Motor neuron (in vitro differentiated cells): ENCODE results near the gene YTHDF1. TPM values are rescaled to one million over a fixed set of nuclear protein-coding genes. Genes with fewer than 3 reads are reported as not detected.

Experiments used
- ATAC-seq, 8 experiments: fragments of 200-7000 bp; cut with Tn5 transposase; replicated peaks in 6 of 8; 2 replicates each; pipeline ENCODE4 v1.8.0; 2021; ENCODE audit warnings: mild to moderate bottlenecking in 8 of 8, moderate library complexity in 8 of 8
- H3K27ac ChIP-seq, 2 donors: fragments of 250-450 bp; sonication (Bioruptor Pico); 2 replicates each; pipeline ENCODE4 v1.9.0; 2021; ENCODE audit warnings: antibody characterized with exemption in 2 of 2, mild to moderate bottlenecking in 2 of 2, moderate library complexity in 1 of 2
- H3K4me1 ChIP-seq, 2 donors: fragments of 250-450 bp; sonication (Bioruptor Pico); replicated peaks in 1 of 2; 2 replicates each; pipeline ENCODE4 v1.6.1; 2021; ENCODE audit warnings: antibody characterized with exemption in 2 of 2, mild to moderate bottlenecking in 2 of 2, moderate library complexity in 1 of 2
- H3K4me3 ChIP-seq, 5 donors: fragments of 250-450 bp; sonication (Bioruptor Pico); 2 replicates each; pipeline ENCODE4 v1.9.0; 2021; ENCODE audit warnings: antibody characterized with exemption in 5 of 5, mild to moderate bottlenecking in 5 of 5, moderate library complexity in 4 of 5
- WGBS, 10 experiments: fragments of 450-650 bp; shearing (Covaris generic); methylation state at CpG; one replicate each; pipeline ENCODE4 v1.0.0; 2022; 5-methylcytosine and 5-hydroxymethylcytosine counted together
- in situ Hi-C, 9 experiments: fragments of 400-800 bp; cut with MboI; loops; one replicate each; pipeline ENCODE4 v1.15.0; 2021; ENCODE audit warnings: low sequenced_read_pairs in 9 of 9, low pct_unique_long_range_greater_than_20kb in 2 of 9; ENCODE audit not compliant: unreplicated experiment in 9 of 9
- total RNA-seq, 8 experiments: library from RNA; unstranded; fragments of 300-600 nt; gene quantifications; 2 replicates each; pipeline versions ENCODE4 v1.2.3 to v1.2.4, GENCODE V29; 2022

Gene YTHDF1
- total RNA-seq, 8 experiments from 2014 or later = 22.9 to 38.5 (median 33.6) TPM

DNA sequence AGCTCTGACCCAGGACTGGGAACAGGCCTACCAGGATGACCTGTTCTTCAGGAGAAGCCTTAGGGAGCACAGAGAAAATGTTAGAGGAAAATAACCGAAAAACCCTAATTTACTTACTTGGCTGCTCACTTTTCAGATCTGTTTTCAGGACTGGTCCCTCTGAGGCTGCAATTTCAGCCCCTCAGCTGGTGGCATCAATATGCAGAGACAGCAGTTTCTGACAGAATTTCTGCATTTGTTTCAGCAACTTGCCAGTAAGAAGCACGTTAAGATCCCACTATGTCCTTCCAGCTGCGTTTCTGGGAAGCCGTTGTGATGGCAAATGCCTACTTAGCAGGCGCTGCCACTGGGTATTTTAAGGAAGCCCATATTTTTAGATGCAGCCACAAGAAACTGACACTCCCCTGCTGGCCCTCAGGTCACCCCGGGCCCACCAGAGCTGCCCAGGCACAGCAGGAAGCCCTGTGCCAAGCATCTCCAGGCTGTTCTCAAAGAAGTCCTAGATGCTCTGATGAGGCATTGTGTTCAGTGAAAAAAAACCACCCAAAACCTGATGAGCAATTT lies 7.5 kb downstream of the YTHDF1 start:
- no peaks in the 10 kb centered on the region for H3K4me1 ChIP-seq
- no peak overlapping the region for H3K4me3 ChIP-seq
- no peak for ATAC-seq
- WGBS, 10 experiments = 60 to 100% (median 94%) methylated on average over 1 to 6 of the region's 6 CpGs; no CpG with 5 or more reads in 3 of the 10 experiments
- in situ Hi-C loops = no loop called here
- no peak overlapping the region for H3K27ac ChIP-seq

DNA sequence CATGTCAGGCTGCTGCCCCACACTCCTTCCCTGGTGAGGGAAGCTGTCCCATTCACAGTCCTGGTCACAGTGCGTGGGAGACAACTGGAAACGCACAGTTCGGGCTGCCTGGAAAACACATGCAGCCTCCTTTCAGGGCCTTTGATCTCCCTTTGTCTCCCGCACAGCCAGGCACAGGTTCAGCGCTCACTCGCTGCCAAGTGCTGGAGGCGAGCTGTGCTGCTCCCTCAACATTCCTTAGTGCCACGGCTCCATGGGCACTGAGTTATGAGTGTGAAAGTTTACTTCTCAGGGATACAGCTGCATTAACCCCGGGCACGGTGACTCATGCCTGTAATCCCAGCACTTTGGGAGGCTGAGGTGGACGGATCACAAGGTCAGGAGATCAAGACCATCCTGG lies 9.1 kb downstream of the YTHDF1 start:
- in situ Hi-C loops = no loop called here
- 80 to 95% (median 80%) methylated on average over 1 to 4 of the region's 11 CpGs; no CpG with 5 or more reads in 3 of the 10 experiments for WGBS, 10 experiments
- Histone ChIP-seq H3K27ac (no peak overlapping the region), H3K4me3 (no peak overlapping the region), H3K4me1 (no peaks in the 10 kb centered on the region)
- ATAC-seq = peak in 5 of 8 experiments; percentile 11 to 71 (median 13)

- Histone ChIP-seq H3K4me1 (no peaks in the 10 kb centered on the region), H3K4me3 (no peak overlapping the region), H3K27ac (no peak overlapping the region)
- ATAC-seq = no peak
- in situ Hi-C loops = no loop called here
- 80 to 100% (median 89%) methylated on average over 1 to 5 of the region's 10 CpGs; no CpG with 5 or more reads in 4 of the 10 experiments for WGBS, 10 experiments
These were observed 10.0 kb downstream of the YTHDF1 start for GRCh38 chr20:63205896-63206295.

GRCh38 chr20:63204362-63204761 lies 11.6 kb downstream of the YTHDF1 start:
- WGBS, 10 experiments = 96 to 100% methylated on average over 3 to 4 of the region's 5 CpGs; no CpG with 5 or more reads in 8 of the 10 experiments
- in situ Hi-C loops = no loop called here
- no peak overlapping the region for H3K27ac ChIP-seq

DNA sequence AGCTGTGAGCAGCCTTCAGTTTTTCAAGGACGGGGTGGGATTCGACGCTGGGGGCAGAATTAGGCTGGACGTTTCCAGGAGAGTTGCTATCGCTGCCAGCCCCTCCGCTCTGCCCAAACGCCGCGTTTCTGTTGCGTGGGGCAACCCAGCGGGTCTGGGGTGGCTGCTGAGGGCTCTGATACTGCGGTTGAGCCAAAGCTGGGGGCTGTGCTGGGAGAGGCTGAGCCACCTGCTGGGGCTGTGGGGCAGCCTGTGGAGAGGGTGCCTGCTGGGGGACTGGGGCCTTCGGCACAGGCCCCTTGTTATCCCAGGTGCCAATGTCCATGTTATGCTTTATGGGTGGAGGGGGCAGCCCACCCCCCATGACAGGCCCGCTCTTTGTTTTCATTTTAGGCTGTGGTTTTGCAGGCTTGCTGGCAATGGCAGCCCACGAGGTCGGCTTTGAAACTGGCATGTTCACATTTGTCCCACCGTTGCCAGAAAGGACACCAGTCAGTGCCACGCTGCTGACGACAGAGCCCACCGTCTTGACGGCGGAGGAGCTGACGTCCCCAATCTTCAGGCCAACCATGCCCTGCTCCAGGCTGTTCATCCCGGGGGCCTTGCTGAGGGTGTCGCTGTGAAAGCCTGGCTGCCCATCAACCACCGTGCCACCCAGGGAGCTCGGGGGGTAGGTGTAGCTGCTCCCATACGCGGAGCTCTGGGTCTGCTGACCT lies 13.0 kb downstream of the YTHDF1 start:
- no peak overlapping the region for H3K4me3 ChIP-seq
- WGBS, 10 experiments = 97 to 100% (median 100%) methylated on average over 1 to 6 of the region's 29 CpGs; no CpG with 5 or more reads in 4 of the 10 experiments
- ATAC-seq = peak in 4 of 8 experiments; percentile 13 to 41 (median 25)

More at GRCh38 chr20:63204362-63204761, 11.6 kb downstream of the YTHDF1 start:
- Histone ChIP-seq H3K4me3 (no peak overlapping the region), H3K4me1 (no peaks in the 10 kb centered on the region)
- ATAC-seq = peak in 2 of 8 experiments; percentile 9 to 19

DNA sequence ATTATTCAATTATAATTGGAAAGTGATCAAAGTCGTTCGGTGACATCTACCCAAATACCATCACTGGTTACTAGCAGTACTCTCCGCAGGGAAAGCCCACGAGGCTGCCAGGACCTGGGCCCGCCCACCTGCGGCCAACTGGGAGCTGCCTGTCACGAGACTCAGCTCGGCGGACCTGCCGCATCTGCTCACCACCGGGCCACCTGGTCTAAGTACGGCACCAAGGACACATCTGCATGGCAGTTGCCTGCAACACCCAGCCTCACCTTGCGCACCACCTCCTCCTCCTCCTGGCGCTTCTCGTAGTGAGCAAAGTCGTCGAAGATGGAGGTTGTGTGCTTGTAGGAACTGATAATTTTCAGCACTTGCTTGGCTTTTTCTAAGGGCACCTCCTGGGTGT lies 13.9 kb downstream of the YTHDF1 start:
- WGBS, 10 experiments = 40 to 100% (median 89%) methylated on average over 1 to 4 of the region's 17 CpGs; no CpG with 5 or more reads in 5 of the 10 experiments
- in situ Hi-C loops = no loop called here
- Histone ChIP-seq H3K27ac (no peak overlapping the region), H3K4me1 (peaks cover 0 to 6% of the 10 kb centered on the region in 2 donors), H3K4me3 (no peak overlapping the region)
- ATAC-seq = no peak

More for the DNA sequence above, 13.0 kb downstream of the YTHDF1 start:
- peaks cover 0 to 5% of the 10 kb centered on the region in 2 donors for H3K4me1 ChIP-seq
- in situ Hi-C loops = no loop called here
- H3K27ac ChIP-seq = no peak overlapping the region

- no peak for ATAC-seq
- in situ Hi-C loops = loop anchor here in 2 of 9 experiments (25.0 kb wide), 1 partner anchor 136 kb away; no protein-coding TSS in a partner anchor
- H3K4me1 ChIP-seq = peaks cover 0 to 9% of the 10 kb centered on the region in 2 donors
- H3K4me3 ChIP-seq = no peak overlapping the region
- 37 to 100% (median 92%) methylated on average over 1 to 5 of the region's 7 CpGs for WGBS, 10 experiments
- H3K27ac ChIP-seq = no peak overlapping the region
These were observed 17.3 kb downstream of the YTHDF1 start for GRCh38 chr20:63198606-63199005.

- Histone ChIP-seq H3K4me3 (no peak overlapping the region), H3K4me1 (peaks cover 0 to 9% of the 10 kb centered on the region in 2 donors), H3K27ac (no peak overlapping the region)
- WGBS, 10 experiments = 60 to 100% (median 90%) methylated on average over 1 to 3 of the region's 9 CpGs; no CpG with 5 or more reads in 3 of the 10 experiments
- peak; percentile 11 to 88 (median 78) for ATAC-seq
- in situ Hi-C loops = loop anchor here in 2 of 9 experiments (25.0 kb wide), 1 partner anchor 135 kb away; no protein-coding TSS in a partner anchor
These were observed 19.0 kb downstream of the YTHDF1 start for GRCh38 chr20:63196768-63197470.

DNA sequence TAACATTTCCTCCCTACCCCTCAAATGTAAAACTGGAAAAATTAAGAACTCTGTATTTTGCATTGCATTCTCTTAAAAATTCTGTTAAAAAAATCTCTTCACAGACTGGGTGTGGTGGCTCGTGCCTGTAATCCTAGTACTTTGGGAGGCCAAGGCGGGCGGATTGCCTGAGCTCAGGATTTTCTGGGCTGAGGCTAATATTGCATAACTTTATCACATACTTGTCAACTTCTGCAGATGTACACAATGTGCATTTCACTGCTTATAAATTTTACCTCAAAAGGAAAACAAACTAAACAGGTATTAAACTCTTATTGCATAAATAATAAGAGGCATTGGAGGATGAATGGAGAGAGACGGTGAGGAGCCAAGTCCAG lies 21.1 kb downstream of the YTHDF1 start:
- peak in 3 of 8 experiments; percentile 45 to 63 (median 58) for ATAC-seq

DNA sequence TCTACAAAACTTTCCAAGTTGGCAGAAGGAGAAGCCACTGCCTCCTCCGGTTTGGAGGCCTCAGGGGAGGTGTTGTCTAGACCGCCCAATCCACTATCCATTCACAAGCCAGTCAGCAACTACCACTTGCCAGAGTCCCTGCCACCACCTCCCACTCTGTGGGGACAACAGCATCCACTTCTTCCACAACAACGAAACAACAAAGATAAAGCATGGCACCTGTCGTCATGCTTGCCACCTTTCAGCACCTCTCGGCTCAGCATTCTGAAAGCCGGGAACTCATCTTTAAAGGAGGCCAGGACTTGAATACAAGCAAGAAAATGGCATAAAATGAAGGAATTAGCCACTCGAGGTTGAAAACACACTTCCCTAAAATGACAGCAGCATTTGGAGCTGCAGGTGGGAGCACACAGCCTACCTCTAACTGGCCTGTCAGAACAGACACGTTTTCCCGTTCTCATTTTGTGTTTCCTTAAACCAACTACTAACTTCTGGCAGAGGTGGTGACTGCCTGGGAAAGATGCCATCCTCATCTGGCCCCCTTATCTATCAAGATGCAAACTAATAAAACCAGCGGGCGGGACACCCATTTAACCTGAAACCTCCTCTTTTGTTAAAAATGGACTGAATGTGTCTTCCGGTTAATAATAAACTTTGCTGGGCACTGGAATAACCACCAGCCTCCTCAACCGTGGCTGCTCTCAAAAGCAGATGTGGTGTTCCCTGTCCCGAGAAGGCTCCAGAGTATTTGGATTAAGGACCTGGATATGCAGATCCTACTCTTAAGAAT lies 21.7 kb downstream of the YTHDF1 start:
- ATAC-seq = peak in 3 of 8 experiments; percentile 7 to 45 (median 33)
- in situ Hi-C loops = loop anchor here in 2 of 9 experiments (25.0 kb wide), 1 partner anchor 132 kb away; no protein-coding TSS in a partner anchor
- 17 to 100% (median 80%) methylated on average over 1 to 7 of the region's 14 CpGs; no CpG with 5 or more reads in 1 of the 10 experiments for WGBS, 10 experiments
- Histone ChIP-seq H3K4me3 (no peak overlapping the region), H3K27ac (no peak overlapping the region), H3K4me1 (peaks cover 0 to 9% of the 10 kb centered on the region in 2 donors)

More for the DNA sequence above, 21.1 kb downstream of the YTHDF1 start:
- peaks cover 0 to 9% of the 10 kb centered on the region in 2 donors for H3K4me1 ChIP-seq
- WGBS, 10 experiments = 28 to 100% (median 100%) methylated on average over 1 to 4 of the region's 4 CpGs; no CpG with 5 or more reads in 1 of the 10 experiments
- no peak overlapping the region for H3K27ac ChIP-seq
- in situ Hi-C loops = loop anchor here in 2 of 9 experiments (25.0 kb wide), 1 partner anchor 132 kb away; no protein-coding TSS in a partner anchor
- no peak overlapping the region for H3K4me3 ChIP-seq

- 80 to 100% (median 91%) methylated on average over 2 to 12 of the region's 21 CpGs; no CpG with 5 or more reads in 4 of the 10 experiments for WGBS, 10 experiments
- in situ Hi-C loops = loop anchor here in 2 of 9 experiments (25.0 kb wide), 1 partner anchor 130 kb away; no protein-coding TSS in a partner anchor
- ATAC-seq = no peak
- Histone ChIP-seq H3K4me3 (no peak overlapping the region), H3K27ac (no peak overlapping the region), H3K4me1 (peaks cover 0 to 4% of the 10 kb centered on the region in 2 donors)
These were observed 23.2 kb downstream of the YTHDF1 start for GRCh38 chr20:63192721-63193120.

GRCh38 chr20:63191400-63191799 lies 24.5 kb downstream of the YTHDF1 start:
- H3K27ac ChIP-seq = no peak overlapping the region
- 77 to 90% (median 89%) methylated on average over 4 to 13 of the region's 14 CpGs; no CpG with 5 or more reads in 7 of the 10 experiments for WGBS, 10 experiments
- peak in 1 of 8 experiments; percentile 57 for ATAC-seq
- in situ Hi-C loops = loop anchor here in 2 of 9 experiments (25.0 kb wide), 1 partner anchor 129 kb away; no protein-coding TSS in a partner anchor
- no peak overlapping the region for H3K4me3 ChIP-seq
- no peaks in the 10 kb centered on the region for H3K4me1 ChIP-seq
